HepG2 (cell line): Measurements from ENCODE around the gene OLFM2. TPM values are rescaled to one million over a fixed set of nuclear protein-coding genes. Genes with fewer than 3 reads are reported as not detected.

Source experiments
- FOSL2 ChIP-seq: sonication (generic); formaldehyde crosslinking; IDR thresholded peaks from 2 replicates; pipeline ENCODE4 v1.4.0; 2020; ENCODE audit warnings: missing genetic modification reagents
- GFI1 ChIP-seq: sonication (generic); formaldehyde crosslinking; IDR thresholded peaks from 2 replicates; pipeline ENCODE4 v1.5.0; 2020; ENCODE audit warnings: missing genetic modification reagents, mild to moderate bottlenecking, borderline replicate concordance
- HMG20A ChIP-seq: IDR thresholded peaks from 2 replicates; pipeline ENCODE4 v1.6.1; 2016; ENCODE audit warnings: borderline replicate concordance
- IKZF4 ChIP-seq: sonication (generic); formaldehyde crosslinking; IDR thresholded peaks from 2 replicates; pipeline ENCODE4 v1.5.1; 2020; ENCODE audit warnings: borderline replicate concordance, mild to moderate bottlenecking, low read depth, missing genetic modification reagents; ENCODE audit errors: not compliant biosample characterization
- KAT2B ChIP-seq: fragments of 150-350 bp; IDR thresholded peaks from 2 replicates; pipeline ENCODE4 v1.6.1; 2014; ENCODE audit warnings: low read depth, low read length, borderline replicate concordance
- KLF16 ChIP-seq, 2 experiments: sonication (generic) in 1 of 2; formaldehyde crosslinking in 1 of 2; IDR thresholded peaks; 2 replicates each; pipeline versions ENCODE4 v1.6.1 to v1.8.0; 2016 to 2023; ENCODE audit warnings: missing genetic modification reagents in 2 of 2, missing compliant biosample characterization in 1 of 2
- KMT2A ChIP-seq: sonication (generic); formaldehyde crosslinking; IDR thresholded peaks from 2 replicates; pipeline ENCODE4 v1.4.0; 2020; ENCODE audit warnings: missing genetic modification reagents
- MAFK ChIP-seq, 2 experiments: IDR thresholded peaks in 1 of 2; conservative IDR thresholded peaks in 1 of 2; 2 replicates each; pipeline ENCODE4 v1.6.1; 2011; ENCODE audit warnings: improper control_type of control experiment in 2 of 2, low read length in 2 of 2
- MNT ChIP-seq: fragments of 450-650 bp; IDR thresholded peaks from 2 replicates; pipeline ENCODE4 v1.6.1; 2016
- MTF2 ChIP-seq: sonication (generic); formaldehyde crosslinking; IDR thresholded peaks from 2 replicates; pipeline ENCODE4 v1.5.0; 2020; ENCODE audit warnings: missing genetic modification reagents, borderline replicate concordance
- NR2F2 ChIP-seq: IDR thresholded peaks from 2 replicates; pipeline ENCODE4 v1.6.1; 2012; ENCODE audit warnings: low read depth, inconsistent platforms, borderline replicate concordance
- PAF1 ChIP-seq: IDR thresholded peaks from 2 replicates; pipeline ENCODE4 v1.6.1; 2016; ENCODE audit warnings: missing genetic modification reagents, missing compliant biosample characterization
- PAWR ChIP-seq: sonication (generic); formaldehyde crosslinking; IDR thresholded peaks from 2 replicates; pipeline ENCODE4 v1.4.0; 2020; ENCODE audit warnings: missing genetic modification reagents, mild to moderate bottlenecking, borderline replicate concordance
- RNF2 ChIP-seq: fragments of 450-650 bp; conservative IDR thresholded peaks from 2 replicates; pipeline ENCODE4 v1.6.1; 2016; ENCODE audit warnings: low read depth
- SETDB1 ChIP-seq: sonication (generic); formaldehyde crosslinking; IDR thresholded peaks from 2 replicates; pipeline ENCODE4 v1.5.1; 2020; ENCODE audit warnings: missing genetic modification reagents, mild to moderate bottlenecking, borderline replicate concordance
- SMC3 ChIP-seq: IDR thresholded peaks from 2 replicates; pipeline ENCODE4 v1.6.1; 2011; ENCODE audit warnings: low read length, improper control_type of control experiment
- SYNCRIP ChIP-seq: fragments of 200-400 bp; formaldehyde crosslinking; IDR thresholded peaks from 2 replicates; pipeline ENCODE4 v1.6.1; 2018; ENCODE audit warnings: mild to moderate bottlenecking, low read depth, low read length; ENCODE audit not compliant: insufficient read depth
- TEAD2 ChIP-seq: sonication (generic); formaldehyde crosslinking; IDR thresholded peaks from 2 replicates; pipeline ENCODE4 v1.9.0; 2021; ENCODE audit warnings: missing genetic modification reagents
- TRIM24 ChIP-seq: sonication (generic); formaldehyde crosslinking; IDR thresholded peaks from 2 replicates; pipeline ENCODE4 v1.8.0; 2022; ENCODE audit warnings: mild to moderate bottlenecking, missing genetic modification reagents
- ZBTB26 ChIP-seq: IDR thresholded peaks from 2 replicates; pipeline ENCODE4 v1.6.1; 2016; ENCODE audit warnings: missing compliant biosample characterization, missing genetic modification reagents, borderline replicate concordance
- ZBTB7B ChIP-seq: sonication (generic); formaldehyde crosslinking; IDR thresholded peaks from 2 replicates; pipeline ENCODE4 v1.4.0; 2020; ENCODE audit warnings: missing genetic modification reagents
- ZFAT ChIP-seq: sonication (generic); formaldehyde crosslinking; conservative IDR thresholded peaks from 2 replicates; pipeline ENCODE4 v1.8.1; 2023; ENCODE audit warnings: missing genetic modification reagents, inconsistent platforms
- ZNF292 ChIP-seq: sonication (generic); formaldehyde crosslinking; IDR thresholded peaks from 2 replicates; pipeline ENCODE4 v1.8.1; 2022; ENCODE audit warnings: mild to moderate bottlenecking, low read depth, missing genetic modification reagents, borderline replicate concordance
- ZNF333 ChIP-seq: sonication (generic); formaldehyde crosslinking; IDR thresholded peaks from 2 replicates; pipeline ENCODE4 v1.4.0; 2020; ENCODE audit warnings: mild to moderate bottlenecking, missing genetic modification reagents, borderline replicate concordance
- ZNF501 ChIP-seq: sonication (generic); formaldehyde crosslinking; IDR thresholded peaks from 2 replicates; pipeline ENCODE4 v1.5.1; 2020; ENCODE audit warnings: mild to moderate bottlenecking, moderate library complexity, missing genetic modification reagents
- ZNF589 ChIP-seq: sonication (generic); formaldehyde crosslinking; conservative IDR thresholded peaks from 2 replicates; pipeline ENCODE4 v1.8.0; 2022; ENCODE audit warnings: mild to moderate bottlenecking, moderate library complexity, missing genetic modification reagents
- ZNF598 ChIP-seq: sonication (generic); formaldehyde crosslinking; IDR thresholded peaks from 2 replicates; pipeline ENCODE4 v1.5.1; 2020; ENCODE audit warnings: mild to moderate bottlenecking, missing genetic modification reagents, borderline replicate concordance
- ZNF776 ChIP-seq: sonication (generic); formaldehyde crosslinking; IDR thresholded peaks from 2 replicates; pipeline ENCODE4 v1.4.0; 2020; ENCODE audit warnings: mild to moderate bottlenecking, missing genetic modification reagents
- ZSCAN25 ChIP-seq: sonication (generic); formaldehyde crosslinking; IDR thresholded peaks from 2 replicates; pipeline ENCODE4 v1.8.0; 2022; ENCODE audit warnings: mild to moderate bottlenecking, missing genetic modification reagents
- ZSCAN30 ChIP-seq: sonication (generic); formaldehyde crosslinking; IDR thresholded peaks from 2 replicates; pipeline ENCODE4 v1.5.0; 2020; ENCODE audit warnings: mild to moderate bottlenecking, missing genetic modification reagents
- polyA plus RNA-seq, 8 experiments: library from polyadenylated mRNA; depleted of rRNA in 3 of 8; stranded (reverse) in 7 of 8; unstranded in 1 of 8; fragments of >200 nt; fragmentation: Illumina TruSeq in 4 of 8; extraction: Trizol in 4 of 8; gene quantifications; 2 replicates each; pipeline versions ENCODE4 v1.2.1 to v1.2.3, GENCODE V29; 2011 to 2016; ENCODE audit warnings: low read depth in 4 of 8, missing spikeins in 1 of 8, mixed read lengths in 1 of 8; ENCODE audit not compliant: insufficient read depth in 1 of 8
- total RNA-seq, 5 experiments: library from RNA; depleted of rRNA; stranded (reverse); fragments of >200 nt; fragmentation: Illumina TruSeq; extraction: Trizol; gene quantifications; 2 replicates each; pipeline ENCODE4 v1.2.3, GENCODE V29; 2016; ENCODE audit warnings: low read depth in 1 of 5

The OLFM2 gene
- total and polyA plus RNA-seq, 2 of the 13 experiments (the other 11 are each of a cell fraction or from before 2014, with no cell fraction given), result 0.20 to 0.51 TPM

GRCh38 chr19:9818734-9819595, 117.3 kb downstream of the OLFM2 start, which contains the start of gene FBXL12 (continued):
- TF ChIP-seq ZBTB26 (CRISPR knock-in tag) (peak; percentile 49; the same call in 1 of the 2 replicates), PAWR (CRISPR knock-in tag) (no peak), KAT2B (no peak), MNT (no peak), TEAD2 (CRISPR knock-in tag) (no peak), ZNF333 (CRISPR knock-in tag) (no peak), SETDB1 (no peak), SMC3 (no peak), KLF16 (CRISPR knock-in tag; IDR thresholded peaks at IDR 0.05) (no peak; a peak in 2 of 4 replicates), PAF1 (CRISPR knock-in tag) (no peak), FOSL2 (0 out of 2 replicates have a peak, but pooled peaks have one; percentile 8), ZNF501 (CRISPR knock-in tag) (peak; percentile 92), RNF2 (no peak), ZNF589 (CRISPR knock-in tag) (no peak), TRIM24 (CRISPR knock-in tag) (no peak), ZSCAN25 (no peak), NR2F2 (peak; percentile 45; the same call in 1 of the 2 replicates), HMG20A (CRISPR knock-in tag) (no peak), MTF2 (no peak), ZNF292 (CRISPR knock-in tag) (no peak), ZNF776 (CRISPR knock-in tag) (no peak), SYNCRIP (no peak), ZBTB7B (CRISPR knock-in tag) (peak; percentile 90), IKZF4 (CRISPR knock-in tag) (peak; percentile 72), GFI1 (peak; percentile 51; the same call in 1 of the 2 replicates), MAFK (conservative IDR thresholded peaks at IDR 0.05 in 1 of 2, IDR thresholded peaks at IDR 0.05 in 1 of 2; ENCODE audit: low read length in 2 of 2) (no peak), ZSCAN30 (CRISPR knock-in tag) (no peak), ZFAT (no peak), KMT2A (CRISPR knock-in tag) (no peak; the same call in 1 of the 2 replicates), ZNF598 (CRISPR knock-in tag) (0 out of 2 replicates have a peak, but pooled peaks have one; percentile 86)
